GM12865 (cell line): Measurements from ENCODE around the gene SMG7.

Experiments
- DNase-seq: peaks from one replicate; pipeline ENCODE4 v3.0.0; 2010; ENCODE audit warnings: low read depth
- H3K4me3 ChIP-seq: 2 replicates; pipeline ENCODE4 v1.5.1; 2011; ENCODE audit warnings: mild to moderate bottlenecking, low read depth, low read length, control low read depth
- TF ChIP-seq, protein P1 (sequence below): IDR thresholded peaks from 2 replicates; pipeline ENCODE4 v1.5.1; 2011; ENCODE audit warnings: low read length, control low read depth, low read depth, inconsistent platforms; ENCODE audit not compliant: insufficient read depth; ENCODE audit errors: missing control alignments

SMG7 gene

DNA sequence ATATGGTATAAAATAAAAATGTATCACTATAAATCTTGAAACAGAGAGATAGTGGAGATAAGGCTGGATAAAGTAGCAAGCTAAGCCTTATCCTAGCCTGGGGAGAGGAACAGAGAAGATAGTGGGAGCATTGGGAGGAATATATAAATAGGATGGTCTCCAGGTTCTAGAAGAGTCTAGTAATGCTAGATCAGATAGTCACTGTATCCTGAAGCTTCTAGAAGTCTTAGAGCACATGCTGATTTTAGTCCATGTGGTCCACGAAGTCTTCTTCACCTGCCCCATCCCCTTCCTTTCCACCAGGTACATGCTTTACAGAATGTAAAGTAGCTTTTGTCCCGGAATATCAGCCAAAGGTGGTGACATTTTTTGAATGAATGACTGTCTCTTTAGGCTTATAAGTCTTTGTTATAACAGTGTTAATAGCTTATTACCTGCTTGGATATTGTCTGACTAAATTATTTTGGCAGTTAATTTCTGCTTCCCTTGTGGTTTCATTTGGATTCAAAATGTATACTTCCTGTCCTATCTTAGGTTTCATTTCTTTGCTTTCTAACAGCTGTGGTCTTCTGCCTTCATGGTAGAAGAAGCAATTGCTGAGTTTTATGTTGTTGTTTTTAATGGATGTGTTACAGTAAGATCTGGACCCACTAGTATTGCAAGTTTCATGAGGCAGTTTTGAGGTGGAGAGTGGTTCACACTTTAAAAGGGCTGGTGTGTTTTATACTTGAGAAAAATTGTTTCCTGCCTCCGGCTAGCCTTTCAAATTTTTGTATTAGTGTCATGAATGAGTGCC is 5.9 kb downstream of the SMG7 start:
- DNase-seq, result peak; percentile 75
- peak overlapping the region; percentile 48 for H3K4me3 ChIP-seq
- TF ChIP-seq, protein P1, sequence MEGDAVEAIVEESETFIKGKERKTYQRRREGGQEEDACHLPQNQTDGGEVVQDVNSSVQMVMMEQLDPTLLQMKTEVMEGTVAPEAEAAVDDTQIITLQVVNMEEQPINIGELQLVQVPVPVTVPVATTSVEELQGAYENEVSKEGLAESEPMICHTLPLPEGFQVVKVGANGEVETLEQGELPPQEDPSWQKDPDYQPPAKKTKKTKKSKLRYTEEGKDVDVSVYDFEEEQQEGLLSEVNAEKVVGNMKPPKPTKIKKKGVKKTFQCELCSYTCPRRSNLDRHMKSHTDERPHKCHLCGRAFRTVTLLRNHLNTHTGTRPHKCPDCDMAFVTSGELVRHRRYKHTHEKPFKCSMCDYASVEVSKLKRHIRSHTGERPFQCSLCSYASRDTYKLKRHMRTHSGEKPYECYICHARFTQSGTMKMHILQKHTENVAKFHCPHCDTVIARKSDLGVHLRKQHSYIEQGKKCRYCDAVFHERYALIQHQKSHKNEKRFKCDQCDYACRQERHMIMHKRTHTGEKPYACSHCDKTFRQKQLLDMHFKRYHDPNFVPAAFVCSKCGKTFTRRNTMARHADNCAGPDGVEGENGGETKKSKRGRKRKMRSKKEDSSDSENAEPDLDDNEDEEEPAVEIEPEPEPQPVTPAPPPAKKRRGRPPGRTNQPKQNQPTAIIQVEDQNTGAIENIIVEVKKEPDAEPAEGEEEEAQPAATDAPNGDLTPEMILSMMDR, result no peak

DNA sequence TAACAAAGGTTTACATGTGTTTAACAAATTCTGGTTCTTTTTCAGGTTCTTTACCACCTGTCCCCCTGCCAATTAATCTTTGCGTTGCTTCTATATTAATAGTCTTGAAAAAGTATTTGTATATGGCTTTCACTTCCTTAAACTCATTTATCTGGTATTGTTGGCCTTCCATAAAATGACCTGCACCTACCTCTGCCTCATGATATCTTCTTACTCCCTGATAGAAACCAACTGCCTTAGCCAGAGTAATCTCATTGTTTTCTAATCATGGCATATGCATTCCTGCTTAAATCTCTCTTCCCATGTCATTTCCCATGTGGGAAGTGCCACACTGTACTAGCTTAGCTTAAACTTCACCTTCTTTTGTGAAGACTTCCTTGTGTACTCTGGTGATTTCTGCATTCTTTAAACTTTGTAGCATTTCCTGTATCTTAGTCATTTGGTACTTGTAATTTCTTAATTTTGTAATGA is 8.7 kb downstream of the SMG7 start:
- H3K4me3 ChIP-seq, result peak overlapping the region; percentile 33
- TF ChIP-seq, protein P1, result no peak
- peak; percentile 50 for DNase-seq

DNA sequence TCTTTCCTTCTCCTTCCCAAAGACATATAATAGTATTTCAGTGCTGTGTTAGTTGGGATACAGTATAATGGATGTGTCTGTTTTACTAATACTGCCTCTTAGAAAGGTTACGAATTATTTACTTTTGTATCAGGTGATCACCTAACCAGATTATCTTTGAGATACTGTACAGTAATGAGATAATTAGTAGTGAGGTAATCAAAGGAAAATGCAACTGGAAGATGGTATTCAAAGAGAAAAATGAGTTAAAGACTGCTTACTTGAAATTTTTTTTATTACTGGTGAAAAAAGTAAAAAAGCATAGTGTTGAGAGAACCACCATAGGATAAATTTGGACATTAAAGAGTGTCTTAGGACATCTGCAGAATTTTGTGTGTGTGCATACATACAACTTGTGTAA is 10.9 kb downstream of the SMG7 start:
- DNase-seq, result no peak
- TF ChIP-seq, protein P1, result no peak

DNA sequence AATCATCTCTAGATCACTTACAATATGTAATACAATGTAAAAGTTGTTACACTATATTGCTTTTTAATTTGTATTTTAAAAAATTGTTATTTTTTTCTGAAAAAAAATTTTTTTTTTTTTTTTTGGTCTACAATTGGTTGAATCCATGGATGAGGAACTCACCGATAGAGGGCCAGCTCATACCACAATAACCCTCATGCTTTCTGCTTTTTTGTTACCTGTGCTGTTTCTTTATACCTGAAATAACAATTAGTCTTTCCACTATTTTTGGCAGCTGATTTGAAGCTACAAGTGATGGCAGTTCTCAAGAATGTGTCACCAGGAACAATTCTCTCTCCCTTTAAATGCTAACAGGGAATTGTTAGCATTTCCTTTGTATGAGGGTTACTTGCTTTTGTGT is 12.0 kb downstream of the SMG7 start:
- H3K4me3 ChIP-seq, result no peak overlapping the region
- TF ChIP-seq, protein P1, result no peak
- no peak for DNase-seq

More for the DNA sequence above, 10.9 kb downstream of the SMG7 start:
- no peak overlapping the region for H3K4me3 ChIP-seq

DNA sequence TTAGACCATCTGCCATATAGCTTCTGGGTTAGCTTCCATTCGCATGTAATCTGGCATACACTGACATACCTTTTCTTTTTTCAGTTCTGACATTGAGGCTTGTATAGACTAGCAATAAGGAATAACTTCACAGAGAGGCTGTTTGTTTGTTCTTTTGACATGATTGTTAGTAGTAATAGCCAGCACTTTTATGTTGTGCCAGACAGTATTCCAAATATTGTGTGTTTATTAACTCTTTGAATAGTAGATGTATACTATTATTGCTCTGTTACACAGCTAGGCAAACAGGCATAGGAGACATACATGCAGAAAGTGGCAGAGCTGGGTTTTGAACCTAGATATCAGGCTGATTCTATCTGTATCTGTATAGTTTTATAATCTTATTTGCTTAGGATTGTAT is 12.6 kb downstream of the SMG7 start:
- TF ChIP-seq, protein P1, result no peak
- no peak for DNase-seq
- H3K4me3 ChIP-seq, result no peak overlapping the region

DNA sequence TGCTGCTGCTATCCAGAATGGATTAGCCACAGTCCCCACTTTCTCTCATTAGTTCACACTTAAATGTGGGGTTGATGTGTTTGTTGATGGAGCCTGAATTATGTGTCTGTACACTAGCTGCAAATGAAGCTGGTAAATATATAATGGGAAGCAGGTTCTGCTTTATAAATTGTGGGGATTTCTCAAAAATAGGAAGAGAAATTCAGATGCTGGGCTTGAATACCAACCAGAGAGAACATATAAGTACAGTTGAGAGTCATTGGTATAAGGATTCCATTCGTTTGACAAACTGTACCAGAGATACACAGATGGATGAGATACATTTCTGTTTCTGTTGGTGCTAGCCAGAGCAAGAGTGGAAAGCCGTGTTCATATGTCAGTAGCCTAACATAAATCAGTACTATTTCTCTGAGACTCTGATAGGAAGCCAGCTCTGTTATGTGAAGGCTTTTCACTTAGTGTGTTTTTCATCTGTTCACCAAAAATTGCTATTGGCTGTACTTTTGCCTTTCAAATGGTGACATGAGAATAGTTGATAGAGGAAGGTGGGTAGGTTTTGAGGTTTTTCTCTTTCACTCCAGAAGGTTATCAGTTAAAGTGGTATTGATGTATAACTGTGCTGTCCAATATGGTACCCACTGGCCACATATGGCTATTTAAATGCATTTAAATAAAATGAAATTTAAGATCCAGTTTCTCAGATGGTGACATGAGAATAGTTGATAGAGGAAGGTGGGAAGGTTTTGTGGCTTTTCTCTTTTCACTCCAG is 15.6 kb downstream of the SMG7 start:
- DNase-seq, result no peak
- TF ChIP-seq, protein P1, result no peak
- no peak overlapping the region for H3K4me3 ChIP-seq

DNA sequence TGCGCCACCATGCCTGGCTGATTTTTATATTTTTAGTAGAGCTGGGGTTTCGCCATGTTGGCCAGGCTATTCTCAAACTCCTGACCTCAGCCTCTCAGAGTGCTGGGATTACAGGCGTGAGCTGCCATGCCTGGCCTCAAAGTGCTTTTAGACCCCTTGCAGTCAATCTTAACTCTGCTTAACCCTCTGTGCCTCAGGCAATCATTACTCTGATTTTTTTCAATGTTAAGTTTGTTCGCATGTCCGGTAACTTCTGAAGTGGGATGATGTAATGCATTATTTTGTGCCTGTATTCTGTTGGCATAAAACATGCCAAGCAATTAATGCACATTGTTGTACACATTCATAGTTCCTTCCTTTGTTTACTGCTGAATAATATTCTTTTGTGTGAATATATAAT is 18.6 kb downstream of the SMG7 start:
- TF ChIP-seq, protein P1, result no peak
- DNase-seq, result no peak
- H3K4me3 ChIP-seq, result no peak overlapping the region
